Mammary epithelial cell (primary cell): Measurements from ENCODE around the gene OLFM2.

Source experiments
- EZH2 ChIP-seq: IDR thresholded peaks from 2 replicates; pipeline ENCODE4 v1.6.1; 2012; ENCODE audit warnings: low read length, inconsistent platforms, borderline replicate concordance
- TF ChIP-seq, protein P1 (sequence below), 2 donors: IDR thresholded peaks in 1 of 2; conservative IDR thresholded peaks in 1 of 2; 2 replicates each; pipeline ENCODE4 v1.5.1; 2011 to 2012; ENCODE audit warnings: inconsistent platforms in 2 of 2, low read length in 2 of 2, mild to moderate bottlenecking in 2 of 2, control low read depth in 1 of 2, low read depth in 1 of 2; ENCODE audit not compliant: insufficient read depth in 1 of 2; ENCODE audit errors: extremely low read depth in 1 of 2

DNA sequence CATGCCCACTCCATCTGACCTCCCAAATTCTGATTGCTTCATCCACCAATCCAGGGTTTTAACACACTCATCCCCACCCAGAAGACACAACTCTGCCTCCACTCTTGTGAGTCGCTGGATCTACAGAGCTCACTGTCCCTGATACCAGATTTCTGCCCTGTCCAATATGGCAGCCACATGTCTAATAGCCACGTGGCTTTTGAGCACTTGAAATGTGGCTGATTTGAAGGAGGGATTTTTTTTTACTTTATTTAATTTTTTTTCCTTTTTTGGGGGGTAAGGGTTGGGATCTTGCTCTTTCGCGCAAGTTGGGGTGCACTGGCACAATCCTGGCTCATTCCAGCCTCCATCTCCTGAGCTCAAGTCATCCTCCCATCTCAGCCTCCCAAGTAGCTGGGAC lies 24.8 kb upstream of the OLFM2 start:
- TF ChIP-seq, protein P1, sequence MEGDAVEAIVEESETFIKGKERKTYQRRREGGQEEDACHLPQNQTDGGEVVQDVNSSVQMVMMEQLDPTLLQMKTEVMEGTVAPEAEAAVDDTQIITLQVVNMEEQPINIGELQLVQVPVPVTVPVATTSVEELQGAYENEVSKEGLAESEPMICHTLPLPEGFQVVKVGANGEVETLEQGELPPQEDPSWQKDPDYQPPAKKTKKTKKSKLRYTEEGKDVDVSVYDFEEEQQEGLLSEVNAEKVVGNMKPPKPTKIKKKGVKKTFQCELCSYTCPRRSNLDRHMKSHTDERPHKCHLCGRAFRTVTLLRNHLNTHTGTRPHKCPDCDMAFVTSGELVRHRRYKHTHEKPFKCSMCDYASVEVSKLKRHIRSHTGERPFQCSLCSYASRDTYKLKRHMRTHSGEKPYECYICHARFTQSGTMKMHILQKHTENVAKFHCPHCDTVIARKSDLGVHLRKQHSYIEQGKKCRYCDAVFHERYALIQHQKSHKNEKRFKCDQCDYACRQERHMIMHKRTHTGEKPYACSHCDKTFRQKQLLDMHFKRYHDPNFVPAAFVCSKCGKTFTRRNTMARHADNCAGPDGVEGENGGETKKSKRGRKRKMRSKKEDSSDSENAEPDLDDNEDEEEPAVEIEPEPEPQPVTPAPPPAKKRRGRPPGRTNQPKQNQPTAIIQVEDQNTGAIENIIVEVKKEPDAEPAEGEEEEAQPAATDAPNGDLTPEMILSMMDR (conservative IDR thresholded peaks at IDR 0.05 in 1 of 2, IDR thresholded peaks at IDR 0.05 in 1 of 2; ENCODE audit: extremely low read depth in 1 of 2, insufficient read depth in 1 of 2, low read depth in 1 of 2, low read length in 2 of 2): no peak
- TF ChIP-seq EZH2: no peak
